Measurements from ENCODE around the gene KLF18.

KLF18 gene

DNA sequence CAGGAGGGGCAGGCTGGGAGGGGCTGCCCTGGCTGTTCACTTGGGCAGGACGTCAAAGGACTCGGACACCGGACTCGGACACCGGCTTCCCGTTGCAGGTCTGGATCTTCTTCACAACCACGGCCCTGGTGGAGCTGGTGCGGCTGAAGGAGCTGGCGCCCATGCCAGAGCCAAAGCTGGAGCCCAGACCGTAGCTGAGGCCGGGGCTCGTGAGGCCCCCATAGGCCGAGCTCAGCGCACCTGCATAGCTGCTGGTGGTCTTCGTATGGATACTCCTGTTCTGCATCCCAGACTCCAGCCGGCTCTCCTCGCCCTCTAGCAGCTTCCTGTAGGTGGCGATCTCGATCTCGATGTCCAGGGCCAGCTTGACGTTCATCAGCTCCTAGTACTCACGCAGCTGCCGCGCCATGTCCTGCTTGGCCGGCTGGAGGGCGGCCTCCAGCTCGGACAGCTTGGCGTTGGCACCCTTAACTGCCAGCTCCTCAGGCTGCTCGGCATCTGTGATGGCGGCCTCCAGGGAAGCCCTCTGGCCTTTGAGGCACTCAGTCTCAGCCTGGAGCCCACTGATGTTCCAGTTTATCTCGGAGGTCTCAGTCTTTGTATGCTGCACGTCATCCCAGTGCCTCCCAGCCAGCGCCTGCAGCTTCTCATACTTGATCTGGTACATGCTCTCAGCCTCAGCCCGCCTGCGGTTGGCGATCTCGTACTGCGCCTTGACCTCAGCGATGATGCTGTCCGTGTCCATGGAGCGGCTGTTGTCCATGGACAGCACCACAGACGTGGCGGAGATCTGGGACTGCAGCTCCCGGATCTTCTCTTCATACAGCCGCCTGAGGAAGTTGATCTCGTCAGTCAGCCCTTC lies 37.9 kb downstream of the KLF18 start:
- Histone ChIP-seq H3K36me3 (ENCODE audit: control insufficient read depth, insufficient read depth, low read length) (no peaks in the 10 kb centered on the region), H3K4me1 (ENCODE audit: control insufficient read depth, insufficient read depth, low read length) (peaks cover 5% of the 10 kb centered on the region), H3K9ac (ENCODE audit: low read depth, low read length) (no peak overlapping the region), H3K27me3 (ENCODE audit: control insufficient read depth, insufficient read depth, low read length) (no peaks in the 10 kb centered on the region), H3K27ac (ENCODE audit: low read depth, low read length) (no peak overlapping the region), H3K4me3 (ENCODE audit: low read depth, low read length) (no peak overlapping the region), H3K9me3 (ENCODE audit: control insufficient read depth, insufficient read depth, low read length) (no peaks in the 10 kb centered on the region)

DNA sequence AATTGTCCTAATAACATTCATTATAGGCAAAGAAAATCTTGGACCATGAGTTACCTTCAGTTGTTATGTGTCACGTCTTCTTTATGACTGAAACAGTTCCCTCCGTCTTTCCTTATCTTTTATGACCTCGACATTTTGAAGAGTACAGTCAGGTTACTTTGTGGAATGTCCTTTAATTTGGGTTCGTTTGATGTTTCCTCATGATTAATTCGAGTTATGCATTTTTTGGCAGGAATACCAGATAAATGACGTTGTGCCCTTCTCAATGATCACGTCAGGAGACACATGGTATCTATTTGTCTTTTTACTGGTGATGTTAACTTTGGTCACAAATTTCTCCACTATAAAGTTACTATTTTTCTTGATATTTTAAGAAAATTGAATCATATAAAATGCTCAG lies 40.1 kb downstream of the KLF18 start:
- no peaks in the 10 kb centered on the region for H3K36me3 ChIP-seq (ENCODE audit: control insufficient read depth, insufficient read depth, low read length)
- no peak overlapping the region for H3K27ac ChIP-seq (ENCODE audit: low read depth, low read length)
- H3K9me3 ChIP-seq (ENCODE audit: control insufficient read depth, insufficient read depth, low read length) = no peaks in the 10 kb centered on the region
- H3K4me1 ChIP-seq (ENCODE audit: control insufficient read depth, insufficient read depth, low read length) = no peaks in the 10 kb centered on the region
- no peak overlapping the region for H3K9ac ChIP-seq (ENCODE audit: low read depth, low read length)
- no peak overlapping the region for H3K4me3 ChIP-seq (ENCODE audit: low read depth, low read length)
- H3K27me3 ChIP-seq (ENCODE audit: control insufficient read depth, insufficient read depth, low read length) = no peaks in the 10 kb centered on the region

DNA sequence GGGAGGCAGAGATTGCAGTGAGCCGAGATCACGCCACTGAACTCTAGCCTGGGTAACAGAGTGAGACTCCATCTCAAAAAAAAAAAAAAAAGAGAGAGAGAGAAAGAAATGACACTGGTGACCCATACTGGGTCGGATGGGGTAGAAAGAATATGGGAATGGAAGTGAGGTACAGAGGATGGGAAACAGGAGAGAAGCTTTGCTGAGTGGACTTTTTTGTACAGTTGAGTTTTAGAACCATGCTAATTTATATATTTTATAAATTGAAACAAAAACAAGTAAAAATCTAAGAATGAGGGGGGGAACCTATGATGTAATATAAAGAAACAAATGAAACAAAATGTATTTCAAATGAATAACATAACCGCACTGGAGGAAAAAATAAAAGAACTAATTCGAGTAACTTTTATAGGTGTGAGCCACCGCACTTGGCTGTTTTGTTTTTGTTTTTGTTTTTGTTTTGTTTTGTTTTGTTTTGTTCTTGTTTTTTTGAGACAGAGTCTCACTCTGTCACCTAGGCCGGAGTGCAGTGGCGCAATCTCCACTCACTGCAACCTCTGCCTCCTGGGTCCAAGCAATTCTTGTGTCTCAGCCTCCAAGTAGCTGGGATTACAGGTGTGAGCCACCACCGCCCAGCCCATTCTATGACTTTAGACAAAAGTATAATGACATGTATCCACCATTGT lies 41.1 kb downstream of the KLF18 start:
- no peak overlapping the region for H3K9ac ChIP-seq (ENCODE audit: low read depth, low read length)
- H3K4me3 ChIP-seq (ENCODE audit: low read depth, low read length) = no peak overlapping the region
- H3K27ac ChIP-seq (ENCODE audit: low read depth, low read length) = no peak overlapping the region
- H3K4me1 ChIP-seq (ENCODE audit: control insufficient read depth, insufficient read depth, low read length) = no peaks in the 10 kb centered on the region
- no peaks in the 10 kb centered on the region for H3K27me3 ChIP-seq (ENCODE audit: control insufficient read depth, insufficient read depth, low read length)
- no peaks in the 10 kb centered on the region for H3K9me3 ChIP-seq (ENCODE audit: control insufficient read depth, insufficient read depth, low read length)
- H3K36me3 ChIP-seq (ENCODE audit: control insufficient read depth, insufficient read depth, low read length) = no peaks in the 10 kb centered on the region

DNA sequence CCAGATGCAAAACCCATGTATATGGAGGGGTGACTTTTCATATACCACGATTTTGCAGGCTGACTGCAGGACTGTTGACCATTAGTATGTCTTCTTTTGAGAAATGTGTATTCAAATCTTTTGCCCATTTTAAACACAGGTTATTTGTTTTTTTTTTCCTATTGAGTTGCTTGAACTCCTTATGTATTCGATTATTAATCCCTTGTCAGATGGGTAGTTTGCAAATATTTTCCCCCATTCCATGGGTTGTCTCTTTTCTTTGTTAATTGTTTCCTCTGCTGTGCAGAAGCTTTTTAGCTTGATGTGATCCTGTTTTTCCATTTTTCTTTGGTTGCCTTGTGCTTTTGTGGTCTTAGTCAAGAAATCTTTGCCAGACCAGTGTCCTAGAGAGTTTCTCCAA lies 47.4 kb downstream of the KLF18 start:
- no peaks in the 10 kb centered on the region for H3K27me3 ChIP-seq (ENCODE audit: control insufficient read depth, insufficient read depth, low read length)
- H3K9ac ChIP-seq (ENCODE audit: low read depth, low read length) = no peak overlapping the region
- H3K4me3 ChIP-seq (ENCODE audit: low read depth, low read length) = no peak overlapping the region
- H3K27ac ChIP-seq (ENCODE audit: low read depth, low read length) = no peak overlapping the region
- H3K36me3 ChIP-seq (ENCODE audit: control insufficient read depth, insufficient read depth, low read length) = no peaks in the 10 kb centered on the region
- no peaks in the 10 kb centered on the region for H3K9me3 ChIP-seq (ENCODE audit: control insufficient read depth, insufficient read depth, low read length)
- peaks cover 13% of the 10 kb centered on the region for H3K4me1 ChIP-seq (ENCODE audit: control insufficient read depth, insufficient read depth, low read length)

DNA sequence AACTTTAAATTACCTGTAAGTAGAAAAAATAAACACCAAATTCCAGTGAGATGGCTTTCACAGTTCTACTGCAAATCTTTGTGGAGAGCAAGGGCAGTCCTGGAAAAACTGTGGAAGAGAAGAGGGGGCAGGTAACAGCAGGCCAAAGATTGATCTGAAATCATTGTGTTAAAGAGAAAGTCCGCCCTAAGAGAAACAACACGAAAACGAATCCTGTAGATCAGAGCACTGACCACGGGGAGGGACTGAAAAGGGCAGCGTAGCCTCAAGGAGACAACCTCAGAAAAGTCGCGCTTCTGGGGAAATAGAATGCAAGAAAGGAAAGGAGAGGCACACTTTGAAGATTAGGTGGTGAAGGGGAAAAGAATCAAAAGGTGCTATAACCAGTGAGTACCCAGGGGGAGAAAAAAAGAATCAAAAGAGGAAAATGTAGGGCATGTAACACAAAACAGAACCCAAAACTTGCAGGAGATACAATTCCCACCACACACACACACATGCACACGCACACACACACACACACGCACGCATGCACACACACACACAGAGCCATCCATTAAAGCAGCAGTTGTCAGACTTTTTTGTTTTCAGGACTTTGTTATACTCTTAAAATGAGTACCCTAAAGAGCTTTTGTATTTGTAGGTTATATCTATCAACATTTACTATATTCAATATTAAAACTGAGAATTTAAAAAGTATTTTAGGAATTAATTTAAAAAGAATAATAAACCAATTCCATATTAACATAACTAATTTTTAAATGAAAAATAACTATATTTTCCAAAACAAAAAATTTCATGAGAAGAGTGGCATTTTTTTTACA lies 50.8 kb downstream of the KLF18 start:
- no peak overlapping the region for H3K4me3 ChIP-seq (ENCODE audit: low read depth, low read length)
- no peaks in the 10 kb centered on the region for H3K27me3 ChIP-seq (ENCODE audit: control insufficient read depth, insufficient read depth, low read length)
- peaks cover 22% of the 10 kb centered on the region for H3K4me1 ChIP-seq (ENCODE audit: control insufficient read depth, insufficient read depth, low read length)
- no peak overlapping the region for H3K27ac ChIP-seq (ENCODE audit: low read depth, low read length)
- H3K36me3 ChIP-seq (ENCODE audit: control insufficient read depth, insufficient read depth, low read length) = no peaks in the 10 kb centered on the region
- no peak overlapping the region for H3K9ac ChIP-seq (ENCODE audit: low read depth, low read length)
- no peaks in the 10 kb centered on the region for H3K9me3 ChIP-seq (ENCODE audit: control insufficient read depth, insufficient read depth, low read length)

DNA sequence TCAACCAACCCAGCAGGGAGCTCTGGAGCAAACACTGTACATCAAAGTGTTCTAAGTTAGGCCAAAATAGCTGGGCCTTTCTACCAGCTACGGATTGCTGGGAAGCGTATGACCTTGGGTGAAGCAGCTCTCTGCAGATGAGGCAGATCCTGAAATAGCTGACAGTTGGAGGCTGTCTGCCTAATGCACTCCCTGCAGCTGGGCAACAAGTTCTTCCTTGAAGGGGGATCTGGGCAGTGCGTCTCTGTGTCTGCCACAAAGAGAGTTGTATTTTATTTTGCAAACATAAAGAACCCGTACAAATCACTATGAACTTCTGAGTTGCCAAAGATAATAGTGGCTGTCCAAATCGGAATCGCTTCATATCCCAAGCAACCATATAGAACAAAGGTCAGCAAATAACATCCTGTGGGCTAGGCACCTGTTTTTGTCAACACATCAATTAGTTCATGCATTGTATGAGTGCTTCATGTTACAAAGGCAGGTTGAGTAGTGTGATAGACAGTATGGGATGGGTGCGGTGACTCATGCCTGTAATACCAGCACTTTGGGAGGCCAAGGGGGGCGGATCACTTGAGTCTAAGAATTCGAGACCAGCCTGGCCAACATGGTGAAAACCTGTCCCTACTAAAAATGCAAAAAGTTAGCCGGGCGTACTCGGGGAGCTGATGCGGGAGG lies 51.9 kb downstream of the KLF18 start:
- no peaks in the 10 kb centered on the region for H3K9me3 ChIP-seq (ENCODE audit: control insufficient read depth, insufficient read depth, low read length)
- peak overlapping the region; percentile 86 for H3K27ac ChIP-seq (ENCODE audit: low read depth, low read length)
- no peaks in the 10 kb centered on the region for H3K27me3 ChIP-seq (ENCODE audit: control insufficient read depth, insufficient read depth, low read length)
- no peak overlapping the region for H3K9ac ChIP-seq (ENCODE audit: low read depth, low read length)
- peaks cover 22% of the 10 kb centered on the region for H3K4me1 ChIP-seq (ENCODE audit: control insufficient read depth, insufficient read depth, low read length)
- peak overlapping the region; percentile 1; the same call in 1 of the 2 replicates for H3K4me3 ChIP-seq (ENCODE audit: low read depth, low read length)
- H3K36me3 ChIP-seq (ENCODE audit: control insufficient read depth, insufficient read depth, low read length) = no peaks in the 10 kb centered on the region
